Osteoblast (primary cell): Measurements from ENCODE around the gene ADAM15. TPM values are rescaled to one million over a fixed set of nuclear protein-coding genes. Genes with fewer than 3 reads are reported as not detected.

ENCODE experiments used
- DNase-seq: peaks from one replicate; pipeline ENCODE4 v3.0.0; 2011; ENCODE audit warnings: low spot score, mixed read lengths; ENCODE audit not compliant: insufficient read length; ENCODE audit errors: missing footprints
- H2AFZ ChIP-seq: 2 replicates; pipeline ENCODE4 v1.6.0; 2011; ENCODE audit warnings: mild to moderate bottlenecking, low read length
- H3K27ac ChIP-seq: 2 replicates; pipeline ENCODE4 v1.5.1; 2011; ENCODE audit warnings: mild to moderate bottlenecking, low read depth, low read length, moderate library complexity
- H3K27me3 ChIP-seq: 2 replicates; pipeline ENCODE4 v1.6.0; 2012; ENCODE audit warnings: mild to moderate bottlenecking, control low read depth, inconsistent platforms, low read length, moderate library complexity; ENCODE audit not compliant: insufficient read depth
- H3K36me3 ChIP-seq: 2 replicates; pipeline ENCODE4 v1.5.1; 2011; ENCODE audit warnings: mild to moderate bottlenecking, low read length, control low read depth, moderate library complexity; ENCODE audit not compliant: insufficient read depth
- H3K4me1 ChIP-seq: 2 replicates; pipeline ENCODE4 v1.5.1; 2011; ENCODE audit warnings: mild to moderate bottlenecking, low read length, control low read depth, moderate library complexity; ENCODE audit not compliant: insufficient read depth
- H3K4me2 ChIP-seq: 2 replicates; pipeline ENCODE4 v1.6.0; 2011; ENCODE audit warnings: mild to moderate bottlenecking, low read length; ENCODE audit not compliant: insufficient read depth
- H3K4me3 ChIP-seq: fragments of 200-600 bp; sonication (generic); 3 replicates; pipeline ENCODE4 v1.5.1; 2012; ENCODE audit warnings: mild to moderate bottlenecking, low read length, inconsistent platforms; ENCODE audit not compliant: insufficient read depth
- H3K79me2 ChIP-seq: 2 replicates; pipeline ENCODE4 v1.6.0; 2012; ENCODE audit warnings: mild to moderate bottlenecking, low read length, control low read depth, inconsistent platforms; ENCODE audit not compliant: insufficient read depth
- H3K9me3 ChIP-seq: 2 replicates; pipeline ENCODE4 v1.5.1; 2011; ENCODE audit warnings: low read depth, low read length, control low read depth
- H4K20me1 ChIP-seq: 2 replicates; pipeline ENCODE4 v1.6.0; 2012; ENCODE audit warnings: mild to moderate bottlenecking, low read length, control low read depth; ENCODE audit not compliant: insufficient read depth
- CTCF ChIP-seq: IDR thresholded peaks from 2 replicates; pipeline ENCODE4 v1.5.1; 2011; ENCODE audit warnings: mild to moderate bottlenecking, low read depth, low read length, moderate library complexity; ENCODE audit errors: extremely low read depth
- total RNA-seq: library from RNA; depleted of rRNA; stranded (reverse); fragments of >200 nt; gene quantifications from 2 replicates; pipeline ENCODE4 v1.2.3, GENCODE V29; 2012

Gene ADAM15
- total RNA-seq, 1 donor, result 101 TPM

- Histone ChIP-seq H3K27ac (no peak overlapping the region), H3K36me3 (no peaks in the 10 kb centered on the region), H3K4me2 (no peak overlapping the region), H2AFZ (no peak overlapping the region), H3K4me1 (peaks cover 7% of the 10 kb centered on the region), H3K4me3 (no peak overlapping the region), H3K27me3 (no peaks in the 10 kb centered on the region), H3K79me2 (no peaks in the 10 kb centered on the region), H4K20me1 (no peaks in the 10 kb centered on the region), H3K9me3 (no peaks in the 10 kb centered on the region)
- no peak for DNase-seq
- TF ChIP-seq CTCF, result no peak
Measured at GRCh38 chr1:155043793-155044192, 7.3 kb upstream of the ADAM15 start.

GRCh38 chr1:155044365-155044764 is 6.8 kb upstream of the ADAM15 start:
- no peak for TF ChIP-seq CTCF
- Histone ChIP-seq H3K27ac (no peak overlapping the region), H4K20me1 (no peaks in the 10 kb centered on the region), H3K4me1 (peaks cover 7% of the 10 kb centered on the region), H3K9me3 (no peaks in the 10 kb centered on the region), H3K27me3 (no peaks in the 10 kb centered on the region), H3K36me3 (no peaks in the 10 kb centered on the region), H3K4me3 (no peak overlapping the region), H2AFZ (no peak overlapping the region), H3K79me2 (no peaks in the 10 kb centered on the region), H3K4me2 (no peak overlapping the region)
- no peak for DNase-seq

- Histone ChIP-seq H3K36me3 (no peaks in the 10 kb centered on the region), H3K27me3 (no peaks in the 10 kb centered on the region), H3K4me3 (no peak overlapping the region), H3K4me1 (peaks cover 14% of the 10 kb centered on the region), H3K79me2 (no peaks in the 10 kb centered on the region), H3K27ac (no peak overlapping the region), H3K9me3 (no peaks in the 10 kb centered on the region), H2AFZ (peak overlapping the region; percentile 32), H4K20me1 (no peaks in the 10 kb centered on the region), H3K4me2 (no peak overlapping the region)
- DNase-seq, result peak; percentile 99
- peak; percentile 87 for TF ChIP-seq CTCF
Measured at GRCh38 chr1:155044812-155045657, 6.1 kb upstream of the ADAM15 start.

- no peak overlapping the region for H3K4me2 ChIP-seq
- no peak overlapping the region for H3K27ac ChIP-seq
- peaks cover 5% of the 10 kb centered on the region for H4K20me1 ChIP-seq
- no peak for TF ChIP-seq CTCF
- no peak overlapping the region for H2AFZ ChIP-seq
- peaks cover 28% of the 10 kb centered on the region for H3K4me1 ChIP-seq
- H3K79me2 ChIP-seq, result peaks cover 12% of the 10 kb centered on the region
- no peak overlapping the region for H3K4me3 ChIP-seq
- H3K27me3 ChIP-seq, result no peaks in the 10 kb centered on the region
- DNase-seq, result no peak
- no peaks in the 10 kb centered on the region for H3K36me3 ChIP-seq
- no peaks in the 10 kb centered on the region for H3K9me3 ChIP-seq
Measured at GRCh38 chr1:155048449-155049334, 2.4 kb upstream of the ADAM15 start.
